D721Med (cell line): Measurements from ENCODE around the gene RARA.

Experiments used
- DNase-seq: peaks from one replicate; pipeline ENCODE4 v3.0.0; 2011; ENCODE audit warnings: low spot score; ENCODE audit not compliant: insufficient read length
- FAIRE-seq: peaks from 2 replicates; lab custom pipeline; 2011; peaks lifted over from hg19 to GRCh38; lab: Jason Lieb, UNC
- CTCF ChIP-seq: IDR thresholded peaks from 2 replicates; pipeline ENCODE4 v1.5.1; 2012; ENCODE audit warnings: mild to moderate bottlenecking, control low read depth; ENCODE audit not compliant: insufficient read depth; ENCODE audit errors: missing control alignments

Gene RARA

DNA sequence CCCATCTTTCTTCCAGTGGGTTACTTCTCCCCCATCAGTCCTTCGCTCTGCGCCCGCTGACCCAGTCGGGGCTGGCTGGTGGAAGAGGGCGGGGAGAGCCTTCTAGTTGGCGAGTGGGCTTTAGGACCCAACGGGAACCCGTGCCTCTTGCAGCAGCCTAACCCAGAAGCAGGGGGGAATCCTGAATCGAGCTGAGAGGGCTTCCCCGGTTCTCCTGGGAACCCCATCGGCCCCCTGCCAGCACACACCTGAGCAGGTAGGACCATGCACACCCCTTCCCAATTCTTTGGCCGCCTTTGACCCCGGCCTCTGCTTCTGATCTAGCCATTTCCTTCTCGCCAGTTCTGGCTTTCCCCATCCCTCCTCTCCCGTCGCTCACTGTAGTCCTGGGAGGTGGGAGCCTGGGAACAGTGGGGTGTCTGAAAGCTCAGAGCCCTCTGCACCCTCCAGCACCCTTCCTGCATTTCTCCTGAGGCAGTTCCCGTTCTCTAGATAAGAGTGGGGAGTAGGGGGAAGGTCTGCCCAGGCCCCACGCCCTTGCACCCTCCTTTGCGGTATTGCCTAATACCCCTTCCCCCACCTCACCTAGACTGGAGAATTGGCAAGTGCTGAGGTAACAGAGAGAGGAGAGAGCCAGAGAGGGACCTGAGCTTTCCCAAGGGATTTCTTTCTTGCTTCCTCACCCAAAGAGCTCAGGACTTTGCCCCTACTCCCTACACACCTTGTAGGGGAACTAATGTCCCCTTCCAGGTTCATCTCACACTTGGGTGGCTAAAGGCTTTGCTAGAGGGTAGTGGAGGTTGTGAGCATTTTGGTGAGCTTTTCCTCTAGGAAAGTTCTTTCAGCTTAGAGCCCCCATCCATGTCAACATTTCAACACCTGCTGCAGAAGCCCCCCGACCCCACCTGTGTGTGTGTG lies at the start of gene RARA:
Gene RARA (plus strand): TSS at position 150 of the 918 bp plus-strand sequence. CDS start 22,039 bp downstream, outside the sequence.
- no peak for FAIRE-seq
- no peak for TF ChIP-seq CTCF
- DNase-seq, result no peak

DNA sequence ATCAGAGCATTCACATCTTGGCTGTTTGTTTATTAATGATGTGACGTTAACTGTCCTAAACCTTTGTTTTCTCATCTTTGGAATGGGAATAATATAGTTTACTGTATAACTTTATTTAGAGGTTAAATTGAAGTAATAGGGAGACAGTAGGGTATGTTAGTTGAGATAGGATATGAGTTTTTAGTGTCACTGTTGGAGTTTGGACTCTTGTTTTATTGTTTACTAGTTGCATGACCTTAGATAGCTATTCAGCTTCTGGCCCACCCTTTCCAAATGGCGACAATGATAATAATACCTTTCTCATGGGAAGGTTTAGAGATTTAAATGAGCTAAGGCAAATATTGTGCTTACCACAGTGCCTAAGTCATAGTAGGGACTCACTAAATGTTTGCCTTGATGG lies 49.5 kb upstream of the RARA start:
- DNase-seq (no peak), FAIRE-seq (no peak)
- TF ChIP-seq CTCF, result no peak

GRCh38 chr17:40260528-40260927 lies 48.5 kb upstream of the RARA start:
- TF ChIP-seq CTCF, result no peak
- DNase-seq (no peak), FAIRE-seq (no peak)

DNA sequence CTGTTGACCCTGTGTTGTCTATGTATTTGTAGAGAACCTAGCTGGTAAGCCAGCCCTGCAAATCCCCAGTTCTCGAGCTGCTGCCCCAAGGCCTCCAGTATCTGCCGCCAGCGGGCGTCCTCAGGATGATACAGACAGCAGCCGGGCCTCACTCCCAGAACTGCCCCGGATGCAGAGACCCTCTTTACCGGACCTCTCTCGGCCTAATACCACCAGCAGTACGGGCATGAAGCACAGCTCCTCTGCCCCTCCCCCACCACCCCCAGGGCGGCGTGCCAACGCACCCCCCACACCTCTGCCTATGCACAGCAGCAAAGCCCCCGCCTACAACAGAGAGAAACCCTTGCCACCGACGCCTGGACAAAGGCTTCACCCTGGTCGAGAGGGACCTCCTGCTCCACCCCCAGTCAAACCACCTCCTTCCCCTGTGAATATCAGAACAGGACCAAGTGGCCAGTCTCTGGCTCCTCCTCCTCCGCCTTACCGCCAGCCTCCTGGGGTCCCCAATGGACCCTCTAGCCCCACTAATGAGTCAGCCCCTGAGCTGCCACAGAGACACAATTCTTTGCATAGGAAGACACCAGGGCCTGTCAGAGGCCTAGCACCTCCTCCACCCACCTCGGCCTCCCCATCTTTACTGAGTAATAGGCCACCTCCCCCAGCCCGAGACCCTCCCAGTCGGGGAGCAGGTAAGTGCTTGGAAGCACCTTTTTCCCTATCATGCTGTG lies 44.4 kb upstream of the RARA start:
- FAIRE-seq, result no peak
- TF ChIP-seq CTCF, result no peak
- DNase-seq, result no peak

GRCh38 chr17:40265337-40265736 lies 43.6 kb upstream of the RARA start:
- FAIRE-seq (no peak), DNase-seq (no peak)
- no peak for TF ChIP-seq CTCF

- DNase-seq (no peak), FAIRE-seq (no peak)
- no peak for TF ChIP-seq CTCF
Observed at GRCh38 chr17:40266882-40267281, 42.1 kb upstream of the RARA start.
